ENCODE data around the gene CHTF18.

DNA sequence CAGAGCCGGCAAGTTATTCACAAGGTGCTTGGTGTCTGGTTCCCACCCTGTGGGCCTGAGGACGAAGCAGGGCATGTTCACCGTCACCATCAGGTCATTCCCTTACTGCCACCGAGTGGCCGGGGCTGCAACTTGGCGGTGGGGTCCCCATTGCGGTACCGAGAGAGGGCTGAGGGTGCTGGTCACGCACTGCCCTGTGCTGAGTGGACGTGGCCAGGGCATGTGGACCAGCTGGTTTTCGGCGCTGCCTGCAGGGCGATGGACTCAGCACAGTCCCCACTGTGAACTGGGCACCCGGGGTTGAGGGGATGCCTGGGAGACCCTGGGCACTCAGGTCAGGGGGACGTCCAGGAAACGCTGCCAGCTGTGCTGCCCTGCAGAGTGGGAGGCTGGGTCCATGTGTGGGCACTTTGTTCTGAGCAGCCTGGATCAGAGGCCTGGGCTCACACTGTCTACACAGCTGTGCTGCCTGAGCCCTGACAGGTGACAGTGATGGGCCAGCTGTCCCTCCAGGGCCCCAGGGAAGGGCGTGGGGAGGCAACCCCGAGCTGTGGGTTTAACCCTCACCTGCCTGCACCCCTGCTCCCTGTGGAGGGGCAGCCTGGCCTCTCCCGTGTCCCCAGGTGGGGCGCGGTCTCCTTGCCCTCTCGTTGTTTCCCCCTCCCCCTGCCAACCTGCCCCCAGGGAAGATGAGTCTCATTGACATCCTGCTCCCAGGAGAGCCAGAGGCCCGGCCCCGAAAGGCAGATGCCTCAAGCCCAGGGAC, 51.4 kb downstream of the CHTF18 start:
- no peak for TF ChIP-seq EZH2phosphoT487 (IDR thresholded peaks at IDR 0.05; ENCODE audit: borderline replicate concordance, low read depth, low read length)
- TF ChIP-seq, protein P1, sequence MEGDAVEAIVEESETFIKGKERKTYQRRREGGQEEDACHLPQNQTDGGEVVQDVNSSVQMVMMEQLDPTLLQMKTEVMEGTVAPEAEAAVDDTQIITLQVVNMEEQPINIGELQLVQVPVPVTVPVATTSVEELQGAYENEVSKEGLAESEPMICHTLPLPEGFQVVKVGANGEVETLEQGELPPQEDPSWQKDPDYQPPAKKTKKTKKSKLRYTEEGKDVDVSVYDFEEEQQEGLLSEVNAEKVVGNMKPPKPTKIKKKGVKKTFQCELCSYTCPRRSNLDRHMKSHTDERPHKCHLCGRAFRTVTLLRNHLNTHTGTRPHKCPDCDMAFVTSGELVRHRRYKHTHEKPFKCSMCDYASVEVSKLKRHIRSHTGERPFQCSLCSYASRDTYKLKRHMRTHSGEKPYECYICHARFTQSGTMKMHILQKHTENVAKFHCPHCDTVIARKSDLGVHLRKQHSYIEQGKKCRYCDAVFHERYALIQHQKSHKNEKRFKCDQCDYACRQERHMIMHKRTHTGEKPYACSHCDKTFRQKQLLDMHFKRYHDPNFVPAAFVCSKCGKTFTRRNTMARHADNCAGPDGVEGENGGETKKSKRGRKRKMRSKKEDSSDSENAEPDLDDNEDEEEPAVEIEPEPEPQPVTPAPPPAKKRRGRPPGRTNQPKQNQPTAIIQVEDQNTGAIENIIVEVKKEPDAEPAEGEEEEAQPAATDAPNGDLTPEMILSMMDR (conservative IDR thresholded peaks at IDR 0.05; ENCODE audit: low read length), result no peak

Measured in OCI-LY7 (cell line).